ENCODE data around the gene PIGR. TPM values are rescaled to one million over a fixed set of nuclear protein-coding genes. Genes with fewer than 3 reads are reported as not detected.

PIGR gene
- total RNA-seq, 1 donor from 2014 or later = not detected

GRCh38 chr1:206913766-206914537 is 32.3 kb downstream of the PIGR start:
- intact Hi-C loops (cut with micrococcal nuclease) = loop anchor here (2.0 to 5.0 kb wide), 2 partner anchors 68 to 255 kb away; no protein-coding TSS in a partner anchor

- intact Hi-C loops (cut with micrococcal nuclease) = loop anchor here (1.0 to 5.0 kb wide), 5 partner anchors 70 to 278 kb away; no protein-coding TSS in a partner anchor
These were observed 33.7 kb downstream of the PIGR start for GRCh38 chr1:206912445-206913095.

GRCh38 chr1:206911064-206911663 is 35.1 kb downstream of the PIGR start:
- intact Hi-C loops (cut with micrococcal nuclease) = loop anchor here (1.0 to 5.0 kb wide), 3 partner anchors 46 to 177 kb away; partner anchors contain the start of gene IL20

- intact Hi-C loops (cut with micrococcal nuclease) = loop anchor here (5.0 kb wide), 1 partner anchor 72 kb away; no protein-coding TSS in a partner anchor
These were observed 36.4 kb downstream of the PIGR start for GRCh38 chr1:206909883-206910318.

- intact Hi-C loops (cut with micrococcal nuclease) = no loop called here
These were observed 36.9 kb downstream of the PIGR start for GRCh38 chr1:206909161-206909882.

- intact Hi-C loops (cut with micrococcal nuclease) = no loop called here
These were observed 38.2 kb downstream of the PIGR start for GRCh38 chr1:206908038-206908437.

GRCh38 chr1:206907304-206907991 is 38.8 kb downstream of the PIGR start:
- intact Hi-C loops (cut with micrococcal nuclease) = no loop called here

GRCh38 chr1:206905295-206906164 is 40.7 kb downstream of the PIGR start:
- intact Hi-C loops (cut with micrococcal nuclease) = no loop called here

GRCh38 chr1:206904423-206905142 is 41.7 kb downstream of the PIGR start:
- intact Hi-C loops (cut with micrococcal nuclease) = no loop called here

GRCh38 chr1:206903687-206904086 is 42.6 kb downstream of the PIGR start:
- intact Hi-C loops (cut with micrococcal nuclease) = no loop called here

- intact Hi-C loops (cut with micrococcal nuclease) = no loop called here
These were observed 43.6 kb downstream of the PIGR start for GRCh38 chr1:206902702-206903101.

- intact Hi-C loops (cut with micrococcal nuclease) = no loop called here
These were observed 44.3 kb downstream of the PIGR start for GRCh38 chr1:206901944-206902343.

- intact Hi-C loops (cut with micrococcal nuclease) = no loop called here
These were observed 46.1 kb downstream of the PIGR start for GRCh38 chr1:206900149-206900548.

GRCh38 chr1:206899717-206900116 is 46.5 kb downstream of the PIGR start:
- intact Hi-C loops (cut with micrococcal nuclease) = no loop called here

- intact Hi-C loops (cut with micrococcal nuclease) = no loop called here
These were observed 47.3 kb downstream of the PIGR start for GRCh38 chr1:206898915-206899431.

GRCh38 chr1:206898089-206898914 is 48.0 kb downstream of the PIGR start:
- intact Hi-C loops (cut with micrococcal nuclease) = no loop called here

GRCh38 chr1:206897175-206897574 is 49.1 kb downstream of the PIGR start, which contains the start of gene IL24:
Gene IL24, plus strand, starts transcription at chr1:206897443. Its CDS starts 390 bp downstream, at chr1:206897833.
- intact Hi-C loops (cut with micrococcal nuclease) = no loop called here

GRCh38 chr1:206896261-206896660 is 50.0 kb downstream of the PIGR start:
- intact Hi-C loops (cut with micrococcal nuclease) = no loop called here

Data from T-helper 2 cell treated with Interferon-gamma antibody and Interleukin-4, amounts not matched to agents 100 ng/mL and 5 ng/mL, for 36 hours (primary cell).